ENCODE measurements around the gene TSHZ1.
"Not testable (repeated sequence)": the region's sequence is repeated elsewhere in the genome, so short reads cannot be mapped to it uniquely, and the experiment has no call there.

TSHZ1 gene

DNA sequence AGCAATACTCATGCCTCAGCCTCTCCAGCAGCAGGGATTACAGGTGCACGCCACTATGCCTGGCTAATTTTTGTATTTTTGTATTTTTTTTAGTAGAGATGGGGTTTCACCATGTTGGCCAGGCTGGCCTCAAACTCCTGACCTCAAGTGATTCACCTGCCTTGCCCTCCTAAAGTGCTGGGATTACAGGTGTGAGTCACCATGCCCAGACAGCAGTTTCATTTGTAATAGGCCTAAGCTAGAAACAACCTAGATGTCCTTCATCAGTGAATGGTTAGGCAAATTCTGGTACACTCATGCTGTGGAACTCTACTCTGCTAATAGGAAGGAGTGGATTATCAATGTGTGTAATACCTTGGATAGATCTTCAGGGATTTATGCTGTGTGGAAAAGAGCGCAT, 119.2 kb downstream of the TSHZ1 start:
- H3K4me1 ChIP-seq (ENCODE audit: insufficient read depth, low read length); H3K27ac ChIP-seq (ENCODE audit: low read depth, low read length); H3K27me3 ChIP-seq (ENCODE audit: control insufficient read depth in 1 of 2, insufficient read depth in 2 of 2, low read length in 2 of 2); H3K4me3 ChIP-seq (ENCODE audit: low read depth in 1 of 2, low read length in 2 of 2); H3K9me3 ChIP-seq (ENCODE audit: low read length); H3K9ac ChIP-seq (ENCODE audit: low read length); H3K36me3 ChIP-seq (ENCODE audit: insufficient read depth, low read length): not testable (repeated sequence)

DNA sequence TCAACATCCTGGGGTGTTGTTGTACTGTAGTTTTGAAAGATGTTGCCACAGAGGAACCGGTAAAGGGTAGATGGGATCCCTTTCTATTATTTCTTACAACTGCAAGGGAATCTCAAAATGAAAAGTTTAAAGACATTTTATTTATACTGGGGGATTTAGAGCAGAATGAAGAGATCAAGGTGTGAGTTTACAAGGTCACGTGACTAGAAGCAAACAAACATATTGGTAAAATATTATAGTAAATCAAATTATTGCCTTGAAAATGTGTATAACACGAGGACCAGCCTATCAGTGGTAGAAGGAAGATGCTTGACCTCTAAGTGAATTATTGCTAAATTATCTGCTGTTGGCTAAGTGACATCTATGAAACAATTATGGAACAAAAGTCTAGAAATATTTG, 119.7 kb downstream of the TSHZ1 start:
- Histone ChIP-seq H3K9me3 (ENCODE audit: low read length) (no peaks in the 10 kb centered on the region), H3K4me1 (ENCODE audit: insufficient read depth, low read length) (no peaks in the 10 kb centered on the region), H3K36me3 (ENCODE audit: insufficient read depth, low read length) (no peaks in the 10 kb centered on the region), H3K9ac (ENCODE audit: low read length) (no peak overlapping the region), H3K4me3 (ENCODE audit: low read depth in 1 of 2, low read length in 2 of 2) (no peak overlapping the region), H3K27ac (ENCODE audit: low read depth, low read length) (no peak overlapping the region), H3K27me3 (ENCODE audit: control insufficient read depth in 1 of 2, insufficient read depth in 2 of 2, low read length in 2 of 2) (no peaks in the 10 kb centered on the region)

DNA sequence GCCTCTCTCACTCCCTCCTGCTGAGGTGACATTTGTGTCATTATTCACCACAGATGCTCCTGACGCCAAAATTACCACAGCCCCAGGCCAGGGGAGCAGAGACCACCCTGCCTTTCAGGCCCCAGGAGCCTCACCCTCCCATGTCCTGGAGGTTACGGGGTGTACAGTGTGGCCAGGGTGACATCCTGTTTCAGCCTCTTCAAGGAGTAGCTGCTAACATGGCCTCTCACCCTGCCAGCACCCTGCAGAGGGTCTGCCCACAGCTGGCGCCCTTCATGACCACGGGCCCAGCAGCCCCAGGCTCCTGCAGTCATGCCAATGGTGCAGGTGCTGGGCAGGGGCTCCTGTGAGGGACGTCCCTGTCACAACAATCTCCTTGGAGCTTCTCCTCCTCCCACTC, 124.3 kb downstream of the TSHZ1 start:
- Histone ChIP-seq H3K36me3 (ENCODE audit: insufficient read depth, low read length) (no peaks in the 10 kb centered on the region), H3K9ac (ENCODE audit: low read length) (no peak overlapping the region), H3K27ac (ENCODE audit: low read depth, low read length) (no peak overlapping the region), H3K4me3 (ENCODE audit: low read depth in 1 of 2, low read length in 2 of 2) (no peak overlapping the region), H3K27me3 (ENCODE audit: control insufficient read depth in 1 of 2, insufficient read depth in 2 of 2, low read length in 2 of 2) (no peaks in the 10 kb centered on the region), H3K4me1 (ENCODE audit: insufficient read depth, low read length) (no peaks in the 10 kb centered on the region), H3K9me3 (ENCODE audit: low read length) (no peaks in the 10 kb centered on the region)

DNA sequence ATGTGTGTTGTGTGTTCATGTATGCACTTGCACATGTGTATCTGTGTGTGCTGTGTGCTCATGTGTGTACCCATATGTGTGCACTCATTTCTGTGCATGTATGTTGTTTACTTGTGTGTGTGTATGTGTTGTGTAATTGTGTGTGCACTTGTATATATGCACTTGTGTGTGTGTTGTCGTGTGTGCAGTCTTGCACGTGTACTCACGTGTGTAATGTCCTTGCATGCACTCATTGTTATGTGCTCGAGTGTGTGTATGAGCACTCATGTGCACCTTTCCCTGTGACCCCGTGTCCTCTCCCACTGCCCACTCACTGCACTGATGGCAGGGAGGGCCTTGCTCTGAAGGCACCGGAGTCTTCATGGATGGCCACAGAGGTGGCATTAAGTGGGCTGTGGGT, 124.9 kb downstream of the TSHZ1 start:
- Histone ChIP-seq H3K9ac (ENCODE audit: low read length) (no peak overlapping the region), H3K27ac (ENCODE audit: low read depth, low read length) (no peak overlapping the region), H3K4me1 (ENCODE audit: insufficient read depth, low read length) (no peaks in the 10 kb centered on the region), H3K27me3 (ENCODE audit: control insufficient read depth in 1 of 2, insufficient read depth in 2 of 2, low read length in 2 of 2) (no peaks in the 10 kb centered on the region), H3K4me3 (ENCODE audit: low read depth in 1 of 2, low read length in 2 of 2) (no peak overlapping the region), H3K36me3 (ENCODE audit: insufficient read depth, low read length) (no peaks in the 10 kb centered on the region), H3K9me3 (ENCODE audit: low read length) (no peaks in the 10 kb centered on the region)

DNA sequence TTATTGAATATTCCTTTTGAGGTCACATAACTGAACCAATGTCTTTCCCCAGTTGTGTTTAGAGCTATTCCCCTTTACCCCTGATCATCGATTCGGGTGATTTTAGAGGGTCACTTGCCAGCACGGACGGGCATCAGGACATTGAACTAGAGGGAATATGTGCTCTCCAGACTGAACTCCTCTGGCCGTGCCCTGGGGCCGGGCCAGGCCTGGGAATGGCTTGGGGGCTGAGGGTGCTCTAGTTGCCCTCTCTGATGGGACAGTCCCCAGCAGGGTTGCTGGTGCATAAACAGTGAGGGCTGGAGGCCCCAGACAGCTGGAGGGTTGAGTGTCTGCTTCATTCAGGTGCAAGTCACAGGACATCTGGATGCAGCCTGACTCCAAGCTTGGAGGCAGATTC, 126.2 kb downstream of the TSHZ1 start:
- H3K36me3 ChIP-seq (ENCODE audit: insufficient read depth, low read length): no peaks in the 10 kb centered on the region
- no peak overlapping the region for H3K9ac ChIP-seq (ENCODE audit: low read length)
- no peaks in the 10 kb centered on the region for H3K9me3 ChIP-seq (ENCODE audit: low read length)
- no peak overlapping the region for H3K27ac ChIP-seq (ENCODE audit: low read depth, low read length)
- no peaks in the 10 kb centered on the region for H3K4me1 ChIP-seq (ENCODE audit: insufficient read depth, low read length)
- no peaks in the 10 kb centered on the region for H3K27me3 ChIP-seq (ENCODE audit: control insufficient read depth in 1 of 2, insufficient read depth in 2 of 2, low read length in 2 of 2)
- no peak overlapping the region for H3K4me3 ChIP-seq (ENCODE audit: low read depth in 1 of 2, low read length in 2 of 2)

DNA sequence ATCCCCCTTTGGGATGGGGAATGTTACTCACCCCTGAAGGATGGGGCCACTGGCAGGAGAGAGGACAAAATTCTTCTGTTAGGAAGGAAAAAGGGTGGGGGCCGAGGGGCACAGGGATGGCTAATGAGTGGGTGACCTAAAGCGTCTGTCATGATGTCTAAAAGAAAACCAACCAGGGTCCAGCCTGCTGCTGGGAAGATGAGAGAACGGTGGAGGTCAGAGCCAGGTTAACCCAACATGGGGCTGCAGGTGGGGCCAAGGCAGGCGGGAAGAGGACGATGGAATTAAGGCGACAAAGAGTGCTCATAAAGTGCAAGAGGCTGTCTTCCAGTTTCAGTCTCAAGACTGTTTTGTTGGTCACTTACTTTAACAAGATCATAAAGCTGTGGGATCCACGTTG, 126.8 kb downstream of the TSHZ1 start:
- Histone ChIP-seq H3K9ac (ENCODE audit: low read length) (no peak overlapping the region), H3K27me3 (ENCODE audit: control insufficient read depth in 1 of 2, insufficient read depth in 2 of 2, low read length in 2 of 2) (no peaks in the 10 kb centered on the region), H3K4me3 (ENCODE audit: low read depth in 1 of 2, low read length in 2 of 2) (no peak overlapping the region), H3K4me1 (ENCODE audit: insufficient read depth, low read length) (no peaks in the 10 kb centered on the region), H3K27ac (ENCODE audit: low read depth, low read length) (no peak overlapping the region), H3K36me3 (ENCODE audit: insufficient read depth, low read length) (no peaks in the 10 kb centered on the region), H3K9me3 (ENCODE audit: low read length) (no peaks in the 10 kb centered on the region)

DNA sequence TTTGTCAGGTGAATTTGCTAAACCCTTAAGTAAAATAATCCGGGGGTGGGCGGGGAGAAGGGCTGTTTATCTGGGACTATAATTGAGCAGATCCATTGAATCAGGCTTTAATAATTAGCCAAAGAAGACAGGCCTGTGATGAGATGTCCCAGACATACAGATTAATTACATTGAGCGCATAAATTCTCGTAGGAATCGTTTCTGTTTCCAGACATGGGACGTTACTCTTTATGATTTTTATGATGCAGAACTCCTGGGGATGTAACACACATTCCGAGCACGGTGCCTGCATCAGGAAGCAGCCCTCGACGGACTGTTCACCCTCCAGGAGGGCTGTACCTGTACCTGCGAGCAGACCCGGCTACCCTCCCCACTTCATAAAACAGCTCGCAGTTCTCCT, 128.0 kb downstream of the TSHZ1 start:
- Histone ChIP-seq H3K9ac (ENCODE audit: low read length) (no peak overlapping the region), H3K27ac (ENCODE audit: low read depth, low read length) (no peak overlapping the region), H3K27me3 (ENCODE audit: control insufficient read depth in 1 of 2, insufficient read depth in 2 of 2, low read length in 2 of 2) (no peaks in the 10 kb centered on the region), H3K4me1 (ENCODE audit: insufficient read depth, low read length) (no peaks in the 10 kb centered on the region), H3K9me3 (ENCODE audit: low read length) (no peaks in the 10 kb centered on the region), H3K36me3 (ENCODE audit: insufficient read depth, low read length) (no peaks in the 10 kb centered on the region), H3K4me3 (ENCODE audit: low read depth in 1 of 2, low read length in 2 of 2) (no peak overlapping the region)
